Measurements from ENCODE around the gene CHKB. TPM values are rescaled to one million over a fixed set of nuclear protein-coding genes. Genes with fewer than 3 reads are reported as not detected.
A peak's percentile ranks its signal among the peaks of the same experiment; 100 is the strongest.

Gene CHKB
- total and polyA plus RNA-seq, 10 of the 15 experiments (the other 5 are each of a cell fraction or from before 2014, with no cell fraction given) = 10.0 to 93.9 (median 57.0) TPM

DNA sequence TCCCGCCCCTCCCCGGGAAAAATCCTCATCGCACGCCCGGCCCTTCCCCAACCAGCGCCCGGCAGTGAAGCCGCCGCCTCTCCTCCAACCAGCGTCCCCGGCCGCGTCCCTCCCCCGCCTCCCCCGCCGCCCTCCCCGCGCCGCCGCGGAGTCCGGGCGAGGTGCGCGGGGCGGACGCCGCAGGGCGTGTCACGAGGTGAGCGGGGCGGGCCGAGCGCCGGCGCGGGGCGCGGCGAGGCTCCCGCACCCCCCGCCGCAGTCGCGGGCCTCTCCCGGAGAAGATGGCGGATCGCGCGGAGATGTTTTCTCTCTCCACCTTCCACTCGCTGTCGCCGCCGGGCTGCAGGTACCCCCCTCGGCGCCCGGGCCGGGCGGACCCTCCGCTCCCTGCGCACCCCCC is 17.9 kb upstream of the CHKB start, which contains the start of gene MAPK8IP2:
Gene MAPK8IP2 (plus strand): TSS at position 256 of the 400 bp plus-strand sequence. CDS start 26 bp downstream, at position 282.
- WGBS (ENCODE audit: insufficient coverage, insufficient replicate concordance, low lambda C conversion rate, missing lambda C conversion rate) = 0% methylated on average over 1 of the region's 61 CpGs
- no peak for DNase-seq (ENCODE audit: low read depth, low spot score)
- Histone ChIP-seq H4K20me1 (ENCODE audit: control insufficient read depth, insufficient read depth) (no peaks in the 10 kb centered on the region), H3K36me3 (ENCODE audit: control insufficient read depth in 2 of 2, insufficient read depth in 2 of 2, low read length in 1 of 2) (no peaks in the 10 kb centered on the region), H3K27me3 (replicated peaks in 1 of 2; ENCODE audit: control insufficient read depth in 2 of 2, insufficient read depth in 2 of 2, low read length in 1 of 2) (peaks cover 5 to 6% of the 10 kb centered on the region in 2 experiments; a peak in 3 of 4 replicates), H3K4me3 (no peak within 1 kb of the TSS), H2AFZ (ENCODE audit: control insufficient read depth, low read depth, low read length) (no peak within 1 kb of the TSS), H3K4me1 (ENCODE audit: control insufficient read depth, insufficient read depth, low read length) (no peaks in the 10 kb centered on the region), H3K27ac (ENCODE audit: control insufficient read depth, insufficient read depth) (no peak within 1 kb of the TSS), H3K9me3 (replicated peaks; ENCODE audit: control insufficient read depth, insufficient read depth, low read length) (no peaks in the 10 kb centered on the region), H3K4me2 (ENCODE audit: control insufficient read depth, insufficient read depth) (peak within 1 kb of the TSS; percentile 25; the same call in 1 of the 2 replicates), H3K9ac (ENCODE audit: control insufficient read depth, insufficient read depth, low read length) (no peak within 1 kb of the TSS), H3K79me2 (ENCODE audit: control insufficient read depth, insufficient read depth, low read length) (no peaks in the 10 kb centered on the region)
- intact Hi-C loops (cut with micrococcal nuclease; ENCODE audit: unreplicated experiment) (no loop called here), in situ Hi-C loops (cut with MboI) (no loop called here)
- POLR2A ChIA-PET = no interaction called here
- no peak for FAIRE-seq
- no peak for ATAC-seq
- SMC1A ChIA-PET (ENCODE audit: uncharacterized antibody, unreplicated experiment) = no interaction called here
- CTCF ChIA-PET = no interaction called here
- TF ChIP-seq JUNB (IDR thresholded peaks at IDR 0.05) (no peak), SUZ12 (IDR thresholded peaks at IDR 0.05; ENCODE audit: unreplicated experiment) (no peak), SKIL (IDR thresholded peaks at IDR 0.05; ENCODE audit: low read depth, poor library complexity, severe bottlenecking) (no peak), SMC3 (IDR thresholded peaks at IDR 0.05; ENCODE audit: borderline replicate concordance, low read length) (no peak)
- TF ChIP-seq, protein P1, sequence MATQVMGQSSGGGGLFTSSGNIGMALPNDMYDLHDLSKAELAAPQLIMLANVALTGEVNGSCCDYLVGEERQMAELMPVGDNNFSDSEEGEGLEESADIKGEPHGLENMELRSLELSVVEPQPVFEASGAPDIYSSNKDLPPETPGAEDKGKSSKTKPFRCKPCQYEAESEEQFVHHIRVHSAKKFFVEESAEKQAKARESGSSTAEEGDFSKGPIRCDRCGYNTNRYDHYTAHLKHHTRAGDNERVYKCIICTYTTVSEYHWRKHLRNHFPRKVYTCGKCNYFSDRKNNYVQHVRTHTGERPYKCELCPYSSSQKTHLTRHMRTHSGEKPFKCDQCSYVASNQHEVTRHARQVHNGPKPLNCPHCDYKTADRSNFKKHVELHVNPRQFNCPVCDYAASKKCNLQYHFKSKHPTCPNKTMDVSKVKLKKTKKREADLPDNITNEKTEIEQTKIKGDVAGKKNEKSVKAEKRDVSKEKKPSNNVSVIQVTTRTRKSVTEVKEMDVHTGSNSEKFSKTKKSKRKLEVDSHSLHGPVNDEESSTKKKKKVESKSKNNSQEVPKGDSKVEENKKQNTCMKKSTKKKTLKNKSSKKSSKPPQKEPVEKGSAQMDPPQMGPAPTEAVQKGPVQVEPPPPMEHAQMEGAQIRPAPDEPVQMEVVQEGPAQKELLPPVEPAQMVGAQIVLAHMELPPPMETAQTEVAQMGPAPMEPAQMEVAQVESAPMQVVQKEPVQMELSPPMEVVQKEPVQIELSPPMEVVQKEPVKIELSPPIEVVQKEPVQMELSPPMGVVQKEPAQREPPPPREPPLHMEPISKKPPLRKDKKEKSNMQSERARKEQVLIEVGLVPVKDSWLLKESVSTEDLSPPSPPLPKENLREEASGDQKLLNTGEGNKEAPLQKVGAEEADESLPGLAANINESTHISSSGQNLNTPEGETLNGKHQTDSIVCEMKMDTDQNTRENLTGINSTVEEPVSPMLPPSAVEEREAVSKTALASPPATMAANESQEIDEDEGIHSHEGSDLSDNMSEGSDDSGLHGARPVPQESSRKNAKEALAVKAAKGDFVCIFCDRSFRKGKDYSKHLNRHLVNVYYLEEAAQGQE (IDR thresholded peaks at IDR 0.05; ENCODE audit: low read depth, low read length) = no peak
- TF ChIP-seq, protein P2, sequence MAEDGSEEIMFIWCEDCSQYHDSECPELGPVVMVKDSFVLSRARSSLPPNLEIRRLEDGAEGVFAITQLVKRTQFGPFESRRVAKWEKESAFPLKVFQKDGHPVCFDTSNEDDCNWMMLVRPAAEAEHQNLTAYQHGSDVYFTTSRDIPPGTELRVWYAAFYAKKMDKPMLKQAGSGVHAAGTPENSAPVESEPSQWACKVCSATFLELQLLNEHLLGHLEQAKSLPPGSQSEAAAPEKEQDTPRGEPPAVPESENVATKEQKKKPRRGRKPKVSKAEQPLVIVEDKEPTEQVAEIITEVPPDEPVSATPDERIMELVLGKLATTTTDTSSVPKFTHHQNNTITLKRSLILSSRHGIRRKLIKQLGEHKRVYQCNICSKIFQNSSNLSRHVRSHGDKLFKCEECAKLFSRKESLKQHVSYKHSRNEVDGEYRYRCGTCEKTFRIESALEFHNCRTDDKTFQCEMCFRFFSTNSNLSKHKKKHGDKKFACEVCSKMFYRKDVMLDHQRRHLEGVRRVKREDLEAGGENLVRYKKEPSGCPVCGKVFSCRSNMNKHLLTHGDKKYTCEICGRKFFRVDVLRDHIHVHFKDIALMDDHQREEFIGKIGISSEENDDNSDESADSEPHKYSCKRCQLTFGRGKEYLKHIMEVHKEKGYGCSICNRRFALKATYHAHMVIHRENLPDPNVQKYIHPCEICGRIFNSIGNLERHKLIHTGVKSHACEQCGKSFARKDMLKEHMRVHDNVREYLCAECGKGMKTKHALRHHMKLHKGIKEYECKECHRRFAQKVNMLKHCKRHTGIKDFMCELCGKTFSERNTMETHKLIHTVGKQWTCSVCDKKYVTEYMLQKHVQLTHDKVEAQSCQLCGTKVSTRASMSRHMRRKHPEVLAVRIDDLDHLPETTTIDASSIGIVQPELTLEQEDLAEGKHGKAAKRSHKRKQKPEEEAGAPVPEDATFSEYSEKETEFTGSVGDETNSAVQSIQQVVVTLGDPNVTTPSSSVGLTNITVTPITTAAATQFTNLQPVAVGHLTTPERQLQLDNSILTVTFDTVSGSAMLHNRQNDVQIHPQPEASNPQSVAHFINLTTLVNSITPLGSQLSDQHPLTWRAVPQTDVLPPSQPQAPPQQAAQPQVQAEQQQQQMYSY (CRISPR knock-in tag; IDR thresholded peaks at IDR 0.05) = no peak
- RAD21 ChIA-PET (ENCODE audit: unreplicated experiment) = no interaction called here
- BruUV-seq (replicated peaks) = no TSS peak

All from GM12878 (cell line).